Breast epithelium (tissue), 4 donors: ENCODE results near the gene GNAT2. TPM values are rescaled to one million over a fixed set of nuclear protein-coding genes. Genes with fewer than 3 reads are reported as not detected.

Experiments
- DNase-seq, 2 donors: peaks; one replicate each; pipeline ENCODE4 v3.0.0-alpha.2; 2019; ENCODE audit warnings: low spot score in 2 of 2
- H3K27ac ChIP-seq, 2 donors: fragments of 200-600 bp; sonication (generic) in 1 of 2; one replicate each; pipeline ENCODE4 v1.5.1; 2016 to 2019; ENCODE audit warnings: mild to moderate bottlenecking in 1 of 2
- H3K27me3 ChIP-seq, 2 donors: fragments of 200-600 bp; sonication (generic) in 1 of 2; one replicate each; pipeline versions ENCODE4 v1.5.1 to v1.6.0; 2017 to 2019; ENCODE audit warnings: control low read depth in 1 of 2, mild to moderate bottlenecking in 1 of 2
- H3K36me3 ChIP-seq: fragments of 200-600 bp; one replicate; pipeline ENCODE4 v1.5.1; 2019
- H3K4me1 ChIP-seq, 2 donors: fragments of 200-600 bp; sonication (generic); one replicate each; pipeline ENCODE4 v1.5.1; 2016 to 2019; ENCODE audit warnings: control low read depth in 1 of 2
- H3K4me3 ChIP-seq, 3 donors: fragments of 200-600 bp; sonication (generic); 1 replicate in 2 of 3; 2 replicates in 1 of 3; pipeline ENCODE4 v1.5.1; 2016 to 2019; ENCODE audit warnings: mild to moderate bottlenecking in 3 of 3, moderate library complexity in 2 of 3
- H3K9me3 ChIP-seq, 2 donors: fragments of 200-600 bp; sonication (generic) in 1 of 2; one replicate each; pipeline ENCODE4 v1.5.1; 2016 to 2019; ENCODE audit warnings: control low read depth in 1 of 2
- CTCF ChIP-seq, 3 donors: fragments of 450-650 bp; IDR thresholded peaks; one replicate each; pipeline ENCODE4 v1.5.1; 2016 to 2017; ENCODE audit warnings: antibody characterized with exemption in 3 of 3, mild to moderate bottlenecking in 3 of 3, moderate library complexity in 3 of 3
- POLR2A ChIP-seq: fragments of 450-650 bp; IDR thresholded peaks from one replicate; pipeline ENCODE4 v1.6.1; 2016; ENCODE audit warnings: antibody characterized with exemption, mild to moderate bottlenecking, moderate library complexity
- POLR2AphosphoS5 ChIP-seq, 3 donors: sonication (generic); formaldehyde crosslinking; IDR thresholded peaks; one replicate each; pipeline ENCODE4 v1.6.1; 2017; ENCODE audit warnings: antibody characterized with exemption in 3 of 3
- intact Hi-C: fragments of 100-400 bp; cut with DNase I; formaldehyde crosslinking; loops from one replicate; pipeline ENCODE4 v1.15.1; 2023; ENCODE audit warnings: low total_unique reads
- total RNA-seq, 3 donors: library from RNA; depleted of rRNA; stranded (reverse); fragments of >200 nt; gene quantifications; one replicate each; pipeline ENCODE4 v1.1.0, GENCODE V29; 2016

The GNAT2 gene
- total RNA-seq, 3 donors from 2014 or later, result not detected

DNA sequence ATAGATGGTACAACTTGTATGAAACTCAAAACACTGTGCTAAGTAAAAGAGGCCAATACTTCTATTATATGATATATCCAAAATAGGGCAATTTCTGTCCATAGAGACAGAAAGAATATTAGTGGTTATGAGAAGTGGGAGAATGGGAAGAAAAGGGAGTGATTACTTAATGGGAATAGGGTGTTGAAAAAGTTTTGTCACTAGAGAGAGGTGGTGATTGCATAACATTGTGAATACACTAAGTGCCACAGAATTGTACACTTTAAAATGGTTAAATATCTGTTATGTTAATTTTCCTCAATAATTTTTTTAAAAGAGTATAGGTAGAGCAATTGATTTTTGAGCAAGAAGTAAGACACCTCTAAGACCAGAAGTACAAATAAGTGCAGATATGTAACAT lies 29.7 kb downstream of the GNAT2 start:
- Histone ChIP-seq H3K9me3 (no peaks in the 10 kb centered on the region), H3K36me3 (no peaks in the 10 kb centered on the region), H3K4me1 (no peaks in the 10 kb centered on the region), H3K4me3 (no peak overlapping the region), H3K27me3 (no peaks in the 10 kb centered on the region), H3K27ac (no peak overlapping the region)
- TF ChIP-seq POLR2A (no peak), CTCF (IDR thresholded peaks at IDR 0.05) (no peak)
- intact Hi-C loops, result no loop called here
- DNase-seq, result no peak

GRCh38 chr1:109589177-109589576 lies 30.2 kb downstream of the GNAT2 start:
- Histone ChIP-seq H3K27me3 (no peaks in the 10 kb centered on the region), H3K4me1 (no peaks in the 10 kb centered on the region), H3K36me3 (no peaks in the 10 kb centered on the region), H3K27ac (no peak overlapping the region), H3K4me3 (no peak overlapping the region), H3K9me3 (no peaks in the 10 kb centered on the region)
- intact Hi-C loops, result no loop called here
- TF ChIP-seq POLR2AphosphoS5 (IDR thresholded peaks at IDR 0.05), result no peak
- no peak for TF ChIP-seq CTCF (IDR thresholded peaks at IDR 0.05)
- no peak for TF ChIP-seq POLR2A
- DNase-seq, result no peak

DNA sequence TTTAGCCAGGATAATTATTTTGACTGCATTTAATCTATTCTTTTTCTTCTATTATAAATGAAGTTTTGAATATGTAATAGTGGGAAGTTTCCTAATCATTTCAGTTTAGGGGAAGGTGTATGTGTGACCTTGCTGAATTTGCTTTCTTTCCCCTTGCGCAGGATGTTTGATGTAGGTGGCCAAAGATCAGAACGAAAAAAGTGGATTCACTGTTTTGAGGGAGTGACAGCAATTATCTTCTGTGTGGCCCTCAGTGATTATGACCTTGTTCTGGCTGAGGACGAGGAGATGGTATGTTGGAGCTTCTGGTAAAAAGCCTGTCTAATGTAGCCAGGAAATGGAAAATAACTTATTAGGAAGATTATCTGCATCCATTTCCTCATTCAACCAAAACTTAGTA lies 33.4 kb downstream of the GNAT2 start:
- H3K27ac ChIP-seq, result no peak overlapping the region
- DNase-seq, result no peak
- no peak overlapping the region for H3K4me3 ChIP-seq
- no peaks in the 10 kb centered on the region for H3K9me3 ChIP-seq
- TF ChIP-seq CTCF (IDR thresholded peaks at IDR 0.05), result no peak
- no peak for TF ChIP-seq POLR2A
- TF ChIP-seq POLR2AphosphoS5 (IDR thresholded peaks at IDR 0.05), result no peak
- H3K4me1 ChIP-seq, result no peaks in the 10 kb centered on the region
- no peaks in the 10 kb centered on the region for H3K27me3 ChIP-seq
- intact Hi-C loops, result no loop called here
- H3K36me3 ChIP-seq, result no peaks in the 10 kb centered on the region

GRCh38 chr1:109584766-109585165 lies 34.6 kb downstream of the GNAT2 start:
- Histone ChIP-seq H3K4me3 (no peak overlapping the region), H3K36me3 (no peaks in the 10 kb centered on the region), H3K9me3 (no peaks in the 10 kb centered on the region), H3K4me1 (no peaks in the 10 kb centered on the region), H3K27ac (no peak overlapping the region), H3K27me3 (no peaks in the 10 kb centered on the region)
- TF ChIP-seq POLR2AphosphoS5 (IDR thresholded peaks at IDR 0.05) (no peak), POLR2A (no peak), CTCF (IDR thresholded peaks at IDR 0.05) (no peak)
- intact Hi-C loops, result no loop called here
- DNase-seq, result no peak

DNA sequence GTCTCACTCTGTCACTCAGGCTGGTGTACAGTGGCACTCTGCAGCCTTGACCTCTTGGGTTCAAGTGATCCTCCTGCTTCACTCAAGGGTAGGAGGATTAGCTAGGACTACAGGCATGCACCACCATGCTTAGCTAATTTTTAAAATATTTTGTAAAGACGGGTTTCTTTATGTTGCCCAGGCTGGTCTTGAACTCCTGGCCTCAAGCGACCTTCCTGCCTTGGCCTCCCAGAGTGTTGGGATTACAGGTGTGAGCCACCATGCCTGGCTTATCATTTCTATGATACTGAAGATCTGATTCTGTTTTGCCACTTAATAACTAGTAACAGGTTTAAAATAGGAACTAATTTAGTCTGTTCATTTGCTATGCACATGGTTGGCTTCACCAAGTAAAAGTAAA lies 37.4 kb downstream of the GNAT2 start:
- Histone ChIP-seq H3K4me1 (no peaks in the 10 kb centered on the region), H3K9me3 (no peaks in the 10 kb centered on the region), H3K4me3 (no peak overlapping the region), H3K36me3 (no peaks in the 10 kb centered on the region), H3K27ac (no peak overlapping the region), H3K27me3 (no peaks in the 10 kb centered on the region)
- TF ChIP-seq POLR2AphosphoS5 (IDR thresholded peaks at IDR 0.05) (no peak), CTCF (IDR thresholded peaks at IDR 0.05) (no peak)
- intact Hi-C loops, result no loop called here
- no peak for DNase-seq
